ENCODE data around the gene ZGPAT. TPM values are rescaled to one million over a fixed set of nuclear protein-coding genes. Genes with fewer than 3 reads are reported as not detected.

Gene ZGPAT
- total RNA-seq, 2 donors from 2014 or later = 31.4 to 32.4 TPM

DNA sequence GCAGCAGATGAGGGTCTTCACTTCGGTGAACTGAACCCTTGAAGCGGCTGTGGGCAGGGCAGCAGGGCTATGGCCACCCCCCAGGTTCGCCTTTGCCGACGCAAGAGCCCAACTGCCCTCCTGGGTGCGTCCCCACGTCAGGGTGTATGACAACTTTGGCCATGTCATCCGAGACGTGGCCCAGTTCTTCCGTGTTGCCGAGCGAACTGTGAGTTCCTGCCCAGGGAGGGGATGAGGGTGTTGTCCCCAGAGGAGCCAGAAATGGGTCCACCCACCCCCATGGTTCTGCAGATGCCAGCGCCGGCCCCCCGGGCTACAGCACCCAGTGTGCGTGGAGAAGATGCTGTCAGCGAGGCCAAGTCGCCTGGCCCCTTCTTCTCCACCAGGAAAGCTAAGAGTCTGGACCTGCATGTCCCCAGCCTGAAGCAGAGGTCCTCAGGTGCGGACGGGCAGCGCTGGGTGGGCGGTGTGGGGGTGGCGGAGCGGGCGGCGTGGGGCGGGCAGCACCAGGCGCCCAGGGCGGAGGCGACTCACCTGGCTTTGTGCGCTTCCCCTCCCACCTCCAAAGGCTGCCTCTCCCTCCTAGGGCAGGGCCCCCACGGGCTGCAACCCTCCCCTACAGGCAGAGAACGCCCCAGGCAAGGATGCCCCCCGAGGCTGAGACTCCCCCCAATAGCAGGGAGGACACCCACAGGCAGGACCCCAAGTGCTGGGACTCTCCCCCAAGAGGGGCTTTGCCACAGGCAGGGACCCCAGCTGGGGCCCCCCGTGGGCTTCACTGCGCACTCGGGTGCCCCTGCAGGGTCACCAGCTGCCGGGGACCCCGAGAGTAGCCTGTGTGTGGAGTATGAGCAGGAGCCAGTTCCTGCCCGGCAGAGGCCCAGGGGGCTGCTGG lies 17.6 kb upstream of the ZGPAT start:
- intact Hi-C loops (cut with DNase I, micrococcal nuclease) = no loop called here
- peak; percentile 18 for ATAC-seq
- DNase-seq = peak in 1 of 2 donors; percentile 44

GRCh38 chr20:63690898-63691710 lies 16.7 kb upstream of the ZGPAT start:
- DNase-seq (peak in 1 of 2 donors; percentile 46), ATAC-seq (peak; percentile 14)
- intact Hi-C loops (cut with DNase I, micrococcal nuclease) = no loop called here

DNA sequence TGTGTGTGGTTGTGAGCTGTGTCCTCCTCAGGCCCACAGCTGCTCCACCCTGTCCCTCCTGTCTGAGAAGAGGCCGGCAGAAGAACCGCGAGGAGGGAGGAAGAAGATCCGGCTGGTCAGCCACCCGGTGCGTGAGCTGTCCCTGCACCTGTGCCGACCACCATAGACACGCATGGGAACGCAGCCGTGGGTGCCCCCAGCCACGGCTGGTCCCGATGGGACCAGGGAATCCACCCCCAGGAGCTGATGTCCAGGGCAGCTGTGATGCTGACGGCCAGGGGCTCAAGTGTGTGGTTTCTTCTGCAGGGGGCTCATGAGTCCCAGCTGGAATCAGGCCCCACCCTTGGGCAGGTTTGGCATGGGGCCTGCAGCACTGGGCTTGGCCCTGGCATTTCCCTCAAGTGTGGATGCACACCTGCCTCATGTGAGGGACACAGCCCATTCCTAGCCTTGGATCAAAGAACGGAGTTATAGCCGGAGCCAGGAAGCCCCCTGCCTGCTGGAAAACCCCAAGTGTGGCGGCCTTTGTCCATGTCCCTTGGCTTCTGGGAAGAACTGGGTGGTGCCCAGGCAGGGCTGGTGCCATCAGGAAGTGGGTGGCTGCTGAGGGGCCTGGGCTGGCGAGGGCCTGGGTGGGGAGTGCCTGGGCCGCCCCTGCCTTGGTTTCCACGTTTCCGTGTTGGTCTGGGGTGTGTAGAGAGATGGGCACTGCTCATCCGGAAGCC lies 16.0 kb upstream of the ZGPAT start:
- DNase-seq (peak in 1 of 2 donors; percentile 76), ATAC-seq (peak; percentile 27)
- intact Hi-C loops (cut with DNase I, micrococcal nuclease) = no loop called here

DNA sequence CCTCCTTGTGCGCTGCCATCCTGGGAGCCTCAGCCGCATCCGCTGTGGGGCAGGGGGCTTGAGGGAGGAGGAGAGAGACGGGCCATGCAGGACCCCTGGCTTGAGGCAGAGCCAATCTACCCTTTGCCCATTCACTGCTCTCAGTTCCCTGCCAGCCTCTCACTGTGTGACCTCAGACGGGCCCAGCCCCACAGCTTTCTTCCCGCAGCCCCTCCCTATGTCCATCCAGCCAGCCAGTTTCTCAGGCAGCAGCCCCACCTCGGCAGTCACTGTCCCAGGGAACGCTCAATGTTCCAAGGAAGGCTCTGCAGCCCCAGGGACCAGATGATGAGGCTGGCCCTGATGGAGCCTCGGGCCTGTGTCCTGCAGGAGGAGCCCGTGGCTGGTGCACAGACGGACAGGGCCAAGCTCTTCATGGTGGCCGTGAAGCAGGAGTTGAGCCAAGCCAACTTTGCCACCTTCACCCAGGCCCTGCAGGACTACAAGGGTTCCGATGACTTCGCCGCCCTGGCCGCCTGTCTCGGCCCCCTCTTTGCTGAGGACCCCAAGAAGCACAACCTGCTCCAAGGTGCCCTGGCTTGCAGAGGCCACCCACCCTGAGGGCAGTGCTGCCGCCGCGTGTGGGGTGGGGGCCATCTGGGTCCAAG lies 15.3 kb upstream of the ZGPAT start:
- ATAC-seq = peak; percentile 20
- intact Hi-C loops (cut with DNase I, micrococcal nuclease) = no loop called here
- DNase-seq = peak in 1 of 2 donors; percentile 63

GRCh38 chr20:63693083-63693732 lies 14.6 kb upstream of the ZGPAT start:
- no peak for ATAC-seq
- DNase-seq = no peak
- intact Hi-C loops (cut with DNase I, micrococcal nuclease) = no loop called here

DNA sequence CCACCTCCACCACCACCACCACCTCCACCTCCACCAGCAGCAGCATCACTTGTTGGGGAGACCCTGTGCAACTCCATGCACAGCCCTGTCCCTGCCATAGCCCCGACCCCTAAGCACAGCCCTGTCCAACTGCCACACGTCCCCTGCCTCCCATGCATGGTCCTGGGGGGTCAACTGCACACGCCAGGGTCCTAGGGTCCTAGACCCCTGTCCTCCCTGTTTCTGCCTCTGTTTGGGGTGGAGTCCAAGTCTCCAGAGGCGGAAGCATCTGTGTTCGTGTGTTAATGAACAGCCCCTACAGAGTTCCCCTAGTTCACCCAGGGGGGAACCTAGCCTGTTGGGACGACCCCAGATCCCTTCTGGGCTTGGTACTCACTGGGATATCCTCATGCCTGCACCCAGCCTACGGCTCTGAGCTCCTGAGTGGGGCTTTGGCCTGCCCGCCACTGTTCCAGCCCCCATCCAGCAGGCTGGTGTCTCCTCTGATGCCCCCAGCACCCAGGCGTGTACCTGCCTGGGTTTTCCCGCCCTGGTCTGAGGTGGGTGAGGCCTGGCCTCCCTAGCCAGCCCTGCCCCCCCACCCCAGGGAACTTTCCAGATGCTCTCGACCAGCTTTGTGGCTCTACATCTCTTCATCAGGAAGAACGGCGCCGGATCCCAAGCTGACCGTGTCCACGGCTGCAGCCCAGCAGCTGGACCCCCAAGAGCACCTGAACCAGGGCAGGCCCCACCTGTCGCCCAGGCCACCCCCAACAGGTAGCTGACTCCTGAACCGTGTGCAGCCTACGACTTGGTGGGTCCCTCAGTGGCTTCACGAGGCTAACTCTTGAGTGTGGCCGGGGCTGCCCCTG lies 13.9 kb upstream of the ZGPAT start:
- DNase-seq (no peak), ATAC-seq (no peak)
- intact Hi-C loops (cut with DNase I, micrococcal nuclease) = no loop called here

GRCh38 chr20:63694584-63695423 lies 13.0 kb upstream of the ZGPAT start:
- ATAC-seq = no peak
- intact Hi-C loops (cut with DNase I, micrococcal nuclease) = no loop called here
- DNase-seq = no peak

DNA sequence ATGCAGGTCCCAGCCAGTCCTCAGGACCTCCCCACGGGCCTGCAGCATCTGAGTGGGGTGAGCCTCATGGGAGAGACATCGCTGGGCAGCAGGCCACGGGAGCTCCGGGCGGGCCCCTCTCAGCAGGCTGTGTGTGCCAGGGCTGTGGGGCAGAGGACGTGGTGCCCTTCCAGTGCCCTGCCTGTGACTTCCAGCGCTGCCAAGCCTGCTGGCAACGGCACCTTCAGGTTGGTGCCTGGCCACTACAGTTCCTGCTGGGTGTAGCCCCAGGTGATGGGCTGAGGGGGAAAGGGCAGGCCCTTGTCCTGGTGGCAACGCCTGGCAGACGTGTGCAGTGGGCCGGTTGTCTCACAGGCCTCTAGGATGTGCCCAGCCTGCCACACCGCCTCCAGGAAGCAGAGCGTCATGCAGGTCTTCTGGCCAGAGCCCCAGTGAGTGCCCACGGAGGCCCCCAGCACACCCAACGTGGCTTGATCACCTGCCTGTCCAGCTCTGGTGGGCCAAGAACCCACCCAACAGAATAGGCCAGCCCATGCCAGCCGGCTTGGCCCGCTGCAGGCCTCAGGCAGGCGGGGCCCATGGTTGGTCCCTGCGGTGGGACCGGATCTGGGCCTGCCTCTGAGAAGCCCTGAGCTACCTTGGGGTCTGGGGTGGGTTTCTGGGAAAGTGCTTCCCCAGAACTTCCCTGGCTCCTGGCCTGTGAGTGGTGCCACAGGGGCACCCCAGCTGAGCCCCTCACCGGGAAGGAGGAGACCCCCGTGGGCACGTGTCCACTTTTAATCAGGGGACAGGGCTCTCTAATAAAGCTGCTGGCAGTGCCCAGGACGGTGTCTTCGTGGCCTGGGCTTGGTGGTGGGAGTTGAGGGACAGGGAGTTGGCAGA lies 12.2 kb upstream of the ZGPAT start:
- intact Hi-C loops (cut with DNase I, micrococcal nuclease) = no loop called here
- no peak for ATAC-seq
- no peak for DNase-seq

DNA sequence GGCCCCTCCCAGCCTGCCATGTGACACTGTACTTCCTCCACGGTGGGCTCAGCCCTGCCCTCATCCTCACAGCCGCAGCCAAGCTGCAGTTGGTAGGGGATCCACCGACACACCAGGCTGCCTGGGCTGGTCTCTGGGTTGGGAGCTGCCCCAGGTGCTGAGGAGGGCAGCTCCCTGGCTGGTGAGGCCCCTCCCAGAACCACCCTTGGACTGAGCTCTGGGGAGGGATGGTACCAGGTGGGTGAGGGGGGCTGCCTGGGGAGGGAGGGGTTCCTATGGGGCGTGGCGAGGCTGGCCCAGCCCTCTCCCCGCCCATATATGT lies 11.6 kb upstream of the ZGPAT start:
- peak; percentile 62 for ATAC-seq
- peak in 1 of 2 donors; percentile 66 for DNase-seq
- intact Hi-C loops (cut with DNase I, micrococcal nuclease) = no loop called here

DNA sequence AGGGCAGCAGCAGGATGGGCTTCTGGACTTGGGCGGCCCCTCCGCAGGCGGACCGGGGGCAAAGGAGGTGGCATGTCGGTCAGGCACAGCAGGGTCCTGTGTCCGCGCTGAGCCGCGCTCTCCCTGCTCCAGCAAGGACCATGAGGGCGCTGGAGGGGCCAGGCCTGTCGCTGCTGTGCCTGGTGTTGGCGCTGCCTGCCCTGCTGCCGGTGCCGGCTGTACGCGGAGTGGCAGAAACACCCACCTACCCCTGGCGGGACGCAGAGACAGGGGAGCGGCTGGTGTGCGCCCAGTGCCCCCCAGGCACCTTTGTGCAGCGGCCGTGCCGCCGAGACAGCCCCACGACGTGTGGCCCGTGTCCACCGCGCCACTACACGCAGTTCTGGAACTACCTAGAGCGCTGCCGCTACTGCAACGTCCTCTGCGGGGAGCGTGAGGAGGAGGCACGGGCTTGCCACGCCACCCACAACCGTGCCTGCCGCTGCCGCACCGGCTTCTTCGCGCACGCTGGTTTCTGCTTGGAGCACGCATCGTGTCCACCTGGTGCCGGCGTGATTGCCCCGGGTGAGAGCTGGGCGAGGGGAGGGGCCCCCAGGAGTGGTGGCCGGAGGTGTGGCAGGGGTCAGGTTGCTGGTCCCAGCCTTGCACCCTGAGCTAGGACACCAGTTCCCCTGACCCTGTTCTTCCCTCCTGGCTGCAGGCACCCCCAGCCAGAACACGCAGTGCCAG lies 11.0 kb upstream of the ZGPAT start, which contains the start of gene TNFRSF6B:
Gene TNFRSF6B, plus strand, starts transcription at position 25 of the 729 bp plus-strand sequence. Its CDS starts 116 bp downstream, at position 141.
- peak; percentile 20 for ATAC-seq
- DNase-seq = no peak
- intact Hi-C loops (cut with DNase I, micrococcal nuclease) = no loop called here

DNA sequence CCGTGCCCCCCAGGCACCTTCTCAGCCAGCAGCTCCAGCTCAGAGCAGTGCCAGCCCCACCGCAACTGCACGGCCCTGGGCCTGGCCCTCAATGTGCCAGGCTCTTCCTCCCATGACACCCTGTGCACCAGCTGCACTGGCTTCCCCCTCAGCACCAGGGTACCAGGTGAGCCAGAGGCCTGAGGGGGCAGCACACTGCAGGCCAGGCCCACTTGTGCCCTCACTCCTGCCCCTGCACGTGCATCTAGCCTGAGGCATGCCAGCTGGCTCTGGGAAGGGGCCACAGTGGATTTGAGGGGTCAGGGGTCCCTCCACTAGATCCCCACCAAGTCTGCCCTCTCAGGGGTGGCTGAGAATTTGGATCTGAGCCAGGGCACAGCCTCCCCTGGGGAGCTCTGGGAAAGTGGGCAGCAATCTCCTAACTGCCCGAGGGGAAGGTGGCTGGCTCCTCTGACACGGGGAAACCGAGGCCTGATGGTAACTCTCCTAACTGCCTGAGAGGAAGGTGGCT lies 10.4 kb upstream of the ZGPAT start:
- intact Hi-C loops (cut with DNase I, micrococcal nuclease) = no loop called here
- no peak for DNase-seq
- ATAC-seq = peak; percentile 4

DNA sequence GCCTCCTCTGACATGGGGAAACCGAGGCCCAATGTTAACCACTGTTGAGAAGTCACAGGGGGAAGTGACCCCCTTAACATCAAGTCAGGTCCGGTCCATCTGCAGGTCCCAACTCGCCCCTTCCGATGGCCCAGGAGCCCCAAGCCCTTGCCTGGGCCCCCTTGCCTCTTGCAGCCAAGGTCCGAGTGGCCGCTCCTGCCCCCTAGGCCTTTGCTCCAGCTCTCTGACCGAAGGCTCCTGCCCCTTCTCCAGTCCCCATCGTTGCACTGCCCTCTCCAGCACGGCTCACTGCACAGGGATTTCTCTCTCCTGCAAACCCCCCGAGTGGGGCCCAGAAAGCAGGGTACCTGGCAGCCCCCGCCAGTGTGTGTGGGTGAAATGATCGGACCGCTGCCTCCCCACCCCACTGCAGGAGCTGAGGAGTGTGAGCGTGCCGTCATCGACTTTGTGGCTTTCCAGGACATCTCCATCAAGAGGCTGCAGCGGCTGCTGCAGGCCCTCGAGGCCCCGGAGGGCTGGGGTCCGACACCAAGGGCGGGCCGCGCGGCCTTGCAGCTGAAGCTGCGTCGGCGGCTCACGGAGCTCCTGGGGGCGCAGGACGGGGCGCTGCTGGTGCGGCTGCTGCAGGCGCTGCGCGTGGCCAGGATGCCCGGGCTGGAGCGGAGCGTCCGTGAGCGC lies 9.8 kb upstream of the ZGPAT start:
- no peak for ATAC-seq
- no peak for DNase-seq
- intact Hi-C loops (cut with DNase I, micrococcal nuclease) = no loop called here

- intact Hi-C loops (cut with DNase I, micrococcal nuclease) = no loop called here
- DNase-seq (no peak), ATAC-seq (no peak)
Observed at GRCh38 chr20:63698739-63699465, 8.9 kb upstream of the ZGPAT start.
